Loucy (cell line): ENCODE data around the gene VMP1.
"Not testable (repeated sequence)": the region's sequence is repeated elsewhere in the genome, so short reads cannot be mapped to it uniquely, and the experiment has no call there.

Experiments used
- H2AFZ ChIP-seq: fragments of 200-600 bp; sonication (generic); 2 replicates; pipeline ENCODE4 v1.6.0; 2016; ENCODE audit warnings: antibody characterized with exemption, mild to moderate bottlenecking, low read length, moderate library complexity
- H3F3A ChIP-seq: fragments of 200-600 bp; 2 replicates; pipeline ENCODE4 v1.6.0; 2016; ENCODE audit warnings: antibody characterized with exemption, low read depth, mild to moderate bottlenecking
- H3K27me3 ChIP-seq: fragments of 200-600 bp; sonication (generic); 2 replicates; pipeline ENCODE4 v1.6.1; 2014; ENCODE audit warnings: low read length, mild to moderate bottlenecking; ENCODE audit not compliant: insufficient read depth, poor library complexity, severe bottlenecking
- H3K36me3 ChIP-seq: fragments of 200-600 bp; sonication (generic); 2 replicates; pipeline ENCODE4 v1.6.1; 2016; ENCODE audit warnings: low read length; ENCODE audit not compliant: insufficient read depth
- H3K4me1 ChIP-seq: fragments of 200-600 bp; sonication (generic); 2 replicates; pipeline ENCODE4 v1.5.1; 2014; ENCODE audit warnings: low read length, mild to moderate bottlenecking; ENCODE audit not compliant: insufficient read depth, poor library complexity, severe bottlenecking
- H3K4me2 ChIP-seq: fragments of 200-600 bp; sonication (generic); 2 replicates; pipeline ENCODE4 v1.6.0; 2014; ENCODE audit warnings: antibody characterized with exemption, low read length, low read depth, mild to moderate bottlenecking; ENCODE audit not compliant: poor library complexity, severe bottlenecking
- H3K4me3 ChIP-seq: fragments of 200-600 bp; sonication (generic); 2 replicates; pipeline ENCODE4 v1.5.1; 2014; ENCODE audit warnings: low read length, mild to moderate bottlenecking, mixed read lengths; ENCODE audit not compliant: poor library complexity, severe bottlenecking
- H3K79me2 ChIP-seq: fragments of 200-600 bp; sonication (generic); 2 replicates; pipeline ENCODE4 v1.6.1; 2014; ENCODE audit warnings: low read length; ENCODE audit not compliant: insufficient read depth
- H3K9ac ChIP-seq: fragments of 200-600 bp; sonication (generic); 2 replicates; pipeline ENCODE4 v1.6.0; 2014; ENCODE audit warnings: mild to moderate bottlenecking, low read depth, low read length, moderate library complexity; ENCODE audit not compliant: poor library complexity, severe bottlenecking
- H3K9me2 ChIP-seq: fragments of 200-600 bp; sonication (generic); replicated peaks from 2 replicates; pipeline ENCODE4 v1.6.1; 2016; ENCODE audit warnings: low read depth, low read length, mixed read lengths
- H3K9me3 ChIP-seq: fragments of 200-600 bp; sonication (generic); 2 replicates; pipeline ENCODE4 v1.6.1; 2014; ENCODE audit warnings: mild to moderate bottlenecking, antibody characterized with exemption, low read length, low read depth; ENCODE audit not compliant: insufficient read depth
- H4K20me1 ChIP-seq: fragments of 200-600 bp; sonication (generic); 2 replicates; pipeline ENCODE4 v1.6.0; 2014; ENCODE audit warnings: antibody characterized with exemption, low read length, mild to moderate bottlenecking; ENCODE audit not compliant: insufficient read depth, poor library complexity, severe bottlenecking
- CTCF ChIP-seq: fragments of 200-600 bp; sonication (generic); conservative IDR thresholded peaks from 2 replicates; pipeline ENCODE4 v1.5.1; 2014; ENCODE audit warnings: mild to moderate bottlenecking, antibody characterized with exemption, low read length
- EZH2phosphoT487 ChIP-seq: fragments of 200-600 bp; IDR thresholded peaks from 2 replicates; pipeline ENCODE4 v1.6.1; 2018; ENCODE audit warnings: antibody characterized with exemption, mild to moderate bottlenecking, moderate library complexity, borderline replicate concordance

Gene VMP1

GRCh38 chr17:59757043-59757442 lies 49.6 kb downstream of the VMP1 start:
- Histone ChIP-seq H4K20me1 (no peaks in the 10 kb centered on the region), H3K4me2 (no peak overlapping the region), H3K9me2 (no peaks in the 10 kb centered on the region), H3K36me3 (peaks cover 9% of the 10 kb centered on the region), H3K27me3 (no peaks in the 10 kb centered on the region), H3K9me3 (no peaks in the 10 kb centered on the region; the same call in 1 of the 2 replicates), H3K9ac (no peak overlapping the region), H2AFZ (no peak overlapping the region), H3K79me2 (no peaks in the 10 kb centered on the region), H3K4me1 (peaks cover 16% of the 10 kb centered on the region), H3K4me3 (no peak overlapping the region), H3F3A (no peaks in the 10 kb centered on the region)
- TF ChIP-seq CTCF (no peak), EZH2phosphoT487 (no peak)

GRCh38 chr17:59757470-59757869 lies 50.0 kb downstream of the VMP1 start:
- H3K9ac ChIP-seq: no peak overlapping the region
- H3K36me3 ChIP-seq: peaks cover 9% of the 10 kb centered on the region
- no peaks in the 10 kb centered on the region for H3F3A ChIP-seq

GRCh38 chr17:59757881-59758385 lies 50.5 kb downstream of the VMP1 start:
- H3K9ac ChIP-seq: no peak overlapping the region
- H3K36me3 ChIP-seq: peaks cover 9% of the 10 kb centered on the region
- H3K4me2 ChIP-seq: no peak overlapping the region
- no peaks in the 10 kb centered on the region for H3K27me3 ChIP-seq
- H3F3A ChIP-seq: no peaks in the 10 kb centered on the region
- no peaks in the 10 kb centered on the region; the same call in 1 of the 2 replicates for H3K9me3 ChIP-seq
- H3K9me2 ChIP-seq: no peaks in the 10 kb centered on the region
- H3K79me2 ChIP-seq: no peaks in the 10 kb centered on the region
- no peaks in the 10 kb centered on the region for H4K20me1 ChIP-seq
- peaks cover 18% of the 10 kb centered on the region for H3K4me1 ChIP-seq
- no peak for TF ChIP-seq CTCF
- no peak for TF ChIP-seq EZH2phosphoT487
- no peak overlapping the region for H3K4me3 ChIP-seq
- no peak overlapping the region for H2AFZ ChIP-seq

More at GRCh38 chr17:59757470-59757869, 50.0 kb downstream of the VMP1 start:
- H3K79me2 ChIP-seq: no peaks in the 10 kb centered on the region
- no peaks in the 10 kb centered on the region for H3K27me3 ChIP-seq
- H3K9me3 ChIP-seq: no peaks in the 10 kb centered on the region; the same call in 1 of the 2 replicates
- TF ChIP-seq EZH2phosphoT487: no peak
- no peak for TF ChIP-seq CTCF
- H3K4me1 ChIP-seq: peaks cover 16% of the 10 kb centered on the region
- no peaks in the 10 kb centered on the region for H4K20me1 ChIP-seq
- H3K4me3 ChIP-seq: no peak overlapping the region
- H3K4me2 ChIP-seq: no peak overlapping the region
- no peaks in the 10 kb centered on the region for H3K9me2 ChIP-seq
- no peak overlapping the region for H2AFZ ChIP-seq

- H3K4me3 ChIP-seq, H3K79me2 ChIP-seq, H4K20me1 ChIP-seq, H3F3A ChIP-seq, H2AFZ ChIP-seq, H3K4me2 ChIP-seq, H3K9ac ChIP-seq, H3K27me3 ChIP-seq, H3K9me2 ChIP-seq, H3K9me3 ChIP-seq, H3K36me3 ChIP-seq: not testable (repeated sequence)
- H3K4me1 ChIP-seq: peaks cover 11% of the 10 kb centered on the region
Measured at GRCh38 chr17:59758998-59759651, 51.7 kb downstream of the VMP1 start.
